CD4-positive, alpha-beta T cell treated with Interleukin-17A for 1 hour (primary cell): Measurements from ENCODE around the gene PRL.

ENCODE experiments used
- DNase-seq: peaks from one replicate; pipeline ENCODE4 v3.0.0-alpha.2; 2020

PRL gene

GRCh38 chr6:22296936-22297335, at the start of gene PRL:
Gene PRL, minus strand, starts transcription at chr6:22297036. Its CDS starts 54 bp downstream, at chr6:22296982.
- DNase-seq, result no peak

DNA sequence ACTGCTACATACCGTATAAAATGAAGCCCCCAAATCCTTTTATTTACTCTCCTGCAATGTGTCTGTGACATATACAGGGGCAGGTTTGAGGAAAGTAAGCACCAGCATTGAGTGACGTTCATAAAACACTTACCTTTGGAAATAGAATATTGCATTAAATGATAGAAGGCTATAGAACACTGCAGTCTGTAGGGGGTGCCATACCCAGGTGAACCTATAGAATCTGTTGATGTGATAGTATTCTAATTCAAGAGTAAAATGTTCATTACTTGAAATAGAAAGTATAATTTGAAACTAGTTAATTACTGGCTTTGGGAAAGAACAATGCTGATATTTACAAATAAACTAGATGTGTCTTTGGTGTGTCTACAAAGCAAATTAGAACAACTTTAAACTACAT, 47.0 kb upstream of the PRL start:
- no peak for DNase-seq

DNA sequence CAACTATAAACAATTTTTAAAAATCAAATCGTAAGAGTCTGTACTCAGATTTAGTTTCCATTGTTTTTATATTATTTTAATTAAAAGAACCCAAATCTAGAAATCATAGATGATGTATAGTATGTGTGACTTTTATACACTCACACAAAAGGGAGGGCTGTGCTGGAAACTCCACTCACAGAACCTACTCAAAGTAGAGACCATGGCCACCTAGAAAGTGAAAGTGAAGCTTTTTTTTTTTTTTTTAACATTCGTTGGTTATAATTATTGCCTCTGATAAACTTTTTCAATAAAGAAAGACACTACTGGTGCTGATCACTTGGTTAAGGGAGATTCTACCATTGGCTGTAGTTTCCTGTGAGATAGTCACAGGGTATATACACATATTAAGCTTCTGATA, 37.9 kb upstream of the PRL start:
- no peak for DNase-seq

DNA sequence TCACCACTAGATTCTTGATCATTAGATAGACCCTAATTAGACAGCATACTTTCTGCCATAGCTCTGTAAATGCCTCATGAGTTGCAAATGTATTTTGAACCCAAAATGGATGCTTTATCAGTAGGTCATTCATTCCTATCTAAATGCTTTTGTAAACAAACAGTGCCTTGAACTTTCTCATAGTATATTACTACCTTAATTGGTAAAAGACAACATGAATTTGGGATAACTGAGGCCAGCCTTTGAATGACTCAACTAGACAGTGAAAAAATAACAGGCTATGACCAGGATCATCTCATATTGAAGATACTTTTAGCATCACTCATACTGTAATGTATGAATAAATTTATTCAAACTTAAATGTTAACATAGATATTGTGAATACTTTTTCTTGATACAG, 37.0 kb upstream of the PRL start:
- no peak for DNase-seq

DNA sequence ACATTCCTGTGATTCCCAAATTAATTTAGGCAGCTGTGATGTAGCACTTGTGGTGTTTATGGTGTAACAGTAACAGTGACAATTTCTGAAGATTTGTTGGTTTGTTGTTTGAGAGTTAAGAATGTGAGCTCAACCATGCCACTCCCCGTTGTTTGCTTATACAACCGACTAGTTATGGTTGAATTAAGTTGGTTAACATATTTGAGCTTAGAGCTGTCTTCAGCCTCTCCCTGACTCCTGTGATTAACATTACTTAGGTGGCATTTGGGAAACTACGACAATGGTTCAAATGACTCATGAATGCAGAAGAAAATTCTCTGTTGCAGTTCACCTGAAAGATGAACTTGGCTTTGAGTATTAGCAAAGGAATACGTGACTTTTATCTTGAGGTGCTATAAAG, 35.9 kb upstream of the PRL start:
- no peak for DNase-seq

DNA sequence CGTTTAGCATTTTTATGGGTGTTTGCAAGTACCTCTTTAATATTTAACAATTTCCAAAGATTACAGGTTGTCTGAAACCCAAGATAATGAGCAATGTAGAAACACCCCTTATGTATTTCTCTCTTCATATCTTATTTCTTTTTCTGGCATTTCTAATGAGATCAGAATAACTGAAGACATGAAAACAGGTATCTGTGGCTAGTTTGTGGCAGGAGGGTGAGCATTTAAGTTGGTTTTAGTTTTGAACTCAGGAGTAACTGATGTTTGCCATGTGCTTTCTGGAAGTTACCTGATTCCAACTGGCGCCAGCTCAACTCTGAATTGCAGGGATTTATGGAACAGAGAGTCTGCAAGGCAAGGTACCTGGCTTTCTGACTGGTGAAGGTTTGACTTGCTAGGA, 35.4 kb upstream of the PRL start:
- no peak for DNase-seq

DNA sequence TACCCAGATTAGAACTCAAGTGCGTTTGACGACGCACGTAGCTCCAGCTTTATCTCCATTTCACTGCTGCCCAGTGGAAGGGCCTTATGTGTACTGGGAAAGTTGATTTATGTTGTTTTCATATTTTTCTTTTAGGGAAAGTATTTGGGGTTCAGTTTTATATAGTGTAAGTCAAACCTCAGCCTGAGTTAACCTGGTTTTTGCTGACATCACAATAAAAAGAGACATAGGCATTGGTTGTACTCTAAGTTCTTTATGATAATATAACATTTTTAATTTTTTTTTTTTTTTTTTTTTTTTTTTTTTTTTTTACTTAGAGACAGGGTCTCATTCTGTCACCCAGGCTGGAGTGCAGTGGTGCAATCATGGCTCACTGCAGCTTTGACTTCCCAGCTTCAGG, 34.1 kb upstream of the PRL start:
- no peak for DNase-seq

GRCh38 chr6:22328474-22328873, 31.6 kb upstream of the PRL start:
- no peak for DNase-seq

DNA sequence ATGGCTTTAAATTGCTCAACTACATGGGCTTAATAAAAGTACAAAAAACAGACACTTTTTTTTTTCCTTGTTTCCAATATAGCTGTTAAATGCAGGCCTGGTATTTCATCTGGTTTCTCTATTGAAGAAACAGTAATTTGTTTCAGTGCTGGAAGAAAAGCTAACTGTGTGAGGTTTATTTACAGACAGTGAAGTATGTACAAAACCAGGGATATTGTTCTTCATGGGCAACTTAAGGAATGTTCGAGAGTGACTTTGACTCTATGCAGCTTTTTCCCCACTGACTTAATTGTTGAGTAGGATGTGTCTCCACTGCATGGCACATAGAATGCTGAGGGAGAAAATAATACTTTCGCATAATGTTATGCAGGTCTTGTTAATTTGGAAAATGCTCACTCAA, 31.0 kb upstream of the PRL start:
- no peak for DNase-seq

DNA sequence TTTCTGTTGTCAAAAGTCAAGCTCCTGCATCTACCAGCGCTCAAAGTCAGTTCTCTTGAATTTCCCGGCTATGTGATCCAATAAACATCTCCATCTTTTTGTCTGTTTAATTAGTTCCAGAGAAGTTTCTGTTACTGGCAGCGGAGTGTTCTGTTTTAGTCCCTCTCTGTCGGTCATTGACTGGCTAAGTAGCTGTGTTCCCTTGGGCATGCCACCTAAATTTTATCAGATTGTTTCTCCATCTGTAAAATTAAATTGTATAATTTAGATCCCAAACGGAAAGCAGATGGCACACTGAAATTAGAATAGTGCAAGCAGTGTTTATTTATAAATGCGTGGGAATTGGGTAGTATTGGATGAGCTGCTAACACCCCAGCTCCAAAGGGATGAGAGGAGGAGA, 29.7 kb upstream of the PRL start:
- no peak for DNase-seq

- no peak for DNase-seq
These were observed 28.6 kb upstream of the PRL start for GRCh38 chr6:22325481-22325880.

DNA sequence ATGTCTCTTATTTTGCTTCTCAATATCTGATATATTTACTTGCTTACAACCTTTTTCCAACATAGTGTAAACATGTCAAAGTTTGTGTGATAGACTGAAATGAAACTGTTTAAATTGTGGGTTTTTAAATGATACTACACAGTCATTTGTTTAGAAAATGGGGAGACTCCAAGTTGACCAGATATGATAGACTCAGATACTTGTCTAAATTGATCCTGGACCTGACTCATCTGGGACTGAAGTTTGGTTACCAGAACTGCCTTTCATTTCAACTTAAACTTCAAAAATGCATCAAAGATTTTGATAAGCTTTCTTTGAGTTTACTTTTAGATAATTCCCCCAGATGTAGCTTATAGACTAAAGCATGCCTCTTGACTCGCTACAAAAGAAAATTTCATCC, 27.0 kb upstream of the PRL start:
- DNase-seq, result no peak

DNA sequence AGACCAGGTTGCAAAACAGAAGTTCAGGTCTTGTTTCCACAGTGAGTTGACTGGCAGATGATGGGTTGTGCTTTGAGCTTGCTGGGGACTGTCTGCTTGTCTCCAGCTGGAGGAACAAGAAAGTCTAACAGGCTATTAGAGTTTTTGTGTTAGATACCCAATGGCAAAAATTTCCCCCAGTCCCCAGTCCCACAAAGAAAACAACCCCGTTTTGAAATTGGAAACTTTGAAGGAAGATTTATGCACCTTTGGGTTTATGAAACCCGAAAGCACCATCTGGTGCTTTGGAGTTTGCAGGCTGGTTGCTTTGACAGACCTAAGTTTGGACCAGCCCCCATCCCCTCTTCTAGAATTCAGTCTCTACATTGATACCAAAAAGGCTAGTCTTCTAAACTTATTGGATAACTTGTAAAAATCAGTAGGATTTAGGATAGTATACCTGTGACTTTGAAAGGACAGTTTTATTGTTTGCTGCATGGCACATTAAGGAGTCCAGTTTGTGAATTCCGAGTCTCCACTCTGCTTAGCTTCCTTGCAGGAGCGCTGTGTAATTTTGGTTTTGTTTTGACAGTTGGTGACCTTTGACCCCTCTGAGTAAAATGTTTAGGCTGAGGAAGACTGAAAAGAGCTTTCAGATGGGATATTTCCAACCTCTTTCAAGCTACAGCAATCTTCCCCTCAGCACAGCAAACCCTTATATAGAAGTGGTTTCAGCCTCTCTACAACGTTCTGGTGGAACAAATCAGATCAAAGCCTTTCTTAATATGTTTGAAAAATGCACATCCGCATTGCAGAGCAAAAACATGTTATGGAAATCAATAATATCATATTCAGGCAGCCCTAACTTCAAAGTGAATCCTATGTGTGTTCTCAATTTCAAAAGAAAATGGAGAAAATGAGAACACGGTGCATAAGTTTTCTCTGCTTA, 25.5 kb upstream of the PRL start:
- no peak for DNase-seq

DNA sequence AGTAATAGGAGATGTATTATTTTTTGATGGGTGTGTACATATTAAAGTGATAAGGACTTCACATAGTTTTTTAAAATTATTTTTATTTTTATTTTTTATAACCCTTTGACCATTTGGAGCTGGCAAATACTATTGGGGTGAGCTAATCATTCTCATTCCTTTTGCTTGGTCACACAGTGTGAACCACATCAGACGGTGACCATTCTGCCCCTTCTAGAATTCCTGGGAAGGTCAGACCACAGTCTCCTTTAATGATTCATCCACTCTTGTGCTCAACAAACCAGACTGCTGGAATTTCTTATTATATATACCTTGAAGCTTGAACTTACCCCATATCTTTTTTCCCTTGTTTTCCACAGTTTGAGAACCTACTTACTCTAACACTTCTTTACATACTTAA, 23.9 kb upstream of the PRL start:
- no peak for DNase-seq

- DNase-seq, result no peak
These were observed 21.6 kb upstream of the PRL start for GRCh38 chr6:22318404-22318803.

DNA sequence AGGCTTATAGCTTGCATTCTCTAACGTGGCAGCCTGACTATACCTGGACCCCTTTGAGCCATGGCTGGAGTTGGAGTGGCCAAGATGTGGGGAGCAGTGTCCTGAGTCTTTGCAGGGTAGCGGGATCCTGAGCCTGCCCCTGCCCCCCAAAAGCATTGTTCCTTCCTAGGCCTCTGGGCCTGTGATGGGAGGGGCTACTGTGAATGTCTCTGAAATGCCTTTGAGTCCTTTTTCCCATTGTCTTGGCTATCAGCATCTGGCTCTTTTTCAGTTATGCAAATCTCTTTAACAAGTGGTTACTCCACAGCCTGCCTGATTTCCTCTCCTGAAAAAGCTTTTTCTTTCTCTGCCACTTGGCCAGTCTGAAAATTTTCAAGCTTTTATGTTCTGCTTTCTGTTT, 17.0 kb upstream of the PRL start:
- DNase-seq, result no peak

- no peak for DNase-seq
These were observed 12.1 kb upstream of the PRL start for GRCh38 chr6:22308939-22309338.

DNA sequence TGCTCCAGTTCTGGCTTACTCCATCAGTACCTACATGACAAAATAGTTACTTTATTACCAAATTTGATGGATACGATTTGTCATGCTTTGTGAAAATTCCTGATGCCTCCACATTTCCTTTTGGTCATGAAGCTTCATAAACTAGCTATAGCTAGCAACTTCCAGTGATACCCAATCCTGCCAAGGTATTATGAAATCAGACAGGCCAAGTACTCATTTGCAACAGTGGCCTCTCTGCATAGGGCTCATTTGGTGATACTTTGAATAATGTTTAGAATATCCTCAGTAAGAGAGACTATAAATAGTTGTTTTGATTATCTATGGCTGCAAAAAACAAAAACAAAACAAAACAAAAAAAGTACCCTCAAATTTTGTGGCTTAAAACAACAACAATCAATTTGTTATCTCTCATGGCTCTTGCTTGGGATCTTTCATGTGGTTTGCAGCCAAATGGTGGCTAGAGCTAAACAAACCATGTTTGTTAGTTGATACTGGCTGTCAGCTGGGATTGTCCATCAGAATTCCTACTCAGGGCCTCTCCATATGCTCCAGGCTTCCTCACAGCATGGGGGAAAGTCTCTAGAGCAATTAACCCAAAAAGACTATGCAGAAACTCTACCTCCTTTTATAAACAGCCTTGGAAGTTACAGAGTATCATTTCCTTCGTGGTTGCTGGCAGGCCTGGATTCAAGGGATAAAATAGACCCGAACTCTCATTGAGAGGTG, 10.1 kb upstream of the PRL start:
- DNase-seq, result no peak

DNA sequence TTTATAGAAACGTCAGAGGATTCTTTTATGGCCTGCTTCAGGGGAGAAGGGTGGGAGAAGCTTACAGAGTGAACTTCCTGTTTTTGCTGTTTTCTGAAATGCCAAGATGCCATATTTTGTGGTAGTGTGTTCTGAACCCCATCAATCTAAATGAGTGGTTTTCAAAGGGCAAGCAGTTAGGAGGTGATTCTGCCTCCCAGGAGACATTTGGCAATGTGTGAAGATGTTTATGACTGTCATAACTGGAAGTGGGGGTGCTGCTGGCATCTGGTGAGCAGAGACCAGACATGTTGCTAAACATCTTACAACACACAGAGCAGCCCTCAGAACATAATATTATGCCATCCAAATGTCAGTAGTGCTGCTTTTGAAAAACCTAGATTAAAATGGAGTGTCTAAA, 6.0 kb upstream of the PRL start:
- no peak for DNase-seq

GRCh38 chr6:22300273-22300998, 3.6 kb upstream of the PRL start:
- no peak for DNase-seq

DNA sequence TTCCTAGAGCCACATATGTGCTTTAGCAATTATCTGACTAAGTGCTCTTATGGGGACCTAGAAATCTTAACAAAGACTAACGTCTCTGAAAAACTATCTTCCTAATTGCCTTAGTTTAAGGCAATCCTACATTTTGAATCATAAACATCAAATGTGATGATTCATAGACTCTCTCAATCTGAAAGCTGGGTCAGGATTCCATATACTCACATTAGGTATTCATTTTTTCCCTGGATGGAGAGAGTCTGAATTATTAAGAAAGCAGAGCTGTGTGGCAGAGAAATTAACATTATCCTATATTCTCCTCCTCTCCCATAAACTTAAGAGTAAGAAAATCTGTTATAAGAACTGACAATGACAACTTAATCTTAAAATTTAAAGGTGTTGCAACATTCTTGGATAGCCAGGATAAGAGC, 1.6 kb upstream of the PRL start:
- no peak for DNase-seq

DNA sequence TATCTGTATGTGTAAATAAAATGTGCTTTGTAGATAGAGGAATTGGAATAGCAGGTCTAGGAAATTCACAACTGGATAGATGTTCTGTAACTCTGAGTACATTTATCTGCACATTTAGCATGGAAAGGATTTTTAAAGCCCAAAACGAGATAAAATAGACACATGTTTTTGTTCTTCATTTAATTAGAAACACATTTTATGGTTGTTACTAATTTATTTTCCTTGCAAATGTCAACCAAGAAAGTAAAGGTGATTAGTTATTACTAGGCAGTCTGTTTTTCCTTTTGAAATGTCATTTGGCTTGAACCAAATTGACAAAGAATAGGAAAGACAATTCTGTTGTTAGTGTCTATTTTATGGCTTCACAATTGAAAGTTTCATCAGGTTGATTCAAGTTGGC, 769 bp downstream of the PRL start:
- no peak for DNase-seq

- DNase-seq, result no peak
These were observed 1.7 kb downstream of the PRL start for GRCh38 chr6:22295145-22295544.

- DNase-seq, result no peak
These were observed 2.5 kb downstream of the PRL start for GRCh38 chr6:22294301-22294700.
